ENCODE measurements around the gene SLC25A33. TPM values are rescaled to one million over a fixed set of nuclear protein-coding genes. Genes with fewer than 3 reads are reported as not detected.

SLC25A33 gene
- total and polyA plus RNA-seq, 10 donors = 2.4 to 4.5 (median 3.2) TPM

DNA sequence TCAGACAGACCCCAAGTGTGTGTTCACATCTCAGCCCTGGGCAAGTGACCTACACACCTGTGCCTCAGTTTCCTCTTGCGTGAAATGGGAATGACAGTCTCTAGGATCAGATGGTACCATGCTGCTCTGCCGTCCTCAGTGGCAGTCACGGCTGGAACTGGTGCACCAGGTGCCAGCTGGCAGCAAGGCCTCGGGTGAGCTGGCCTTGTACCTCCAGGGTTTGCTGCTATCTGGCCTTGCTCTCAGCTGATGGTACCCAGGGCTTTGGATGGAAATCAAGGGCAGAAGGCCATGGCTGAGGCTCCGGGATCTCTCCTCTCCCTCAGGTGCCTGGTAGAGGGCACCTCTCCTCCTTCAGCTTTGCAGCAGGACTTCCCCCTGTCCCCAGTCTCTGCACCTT is 70.7 kb downstream of the SLC25A33 start:
- WGBS, 5 donors = 85 to 97% (median 88%) methylated on average over 4 to 5 of the region's 5 CpGs
- no peak for DNase-seq
- H3K4me3 ChIP-seq = no peak overlapping the region
- intact Hi-C loops (cut with DNase I; ENCODE audit: low total_unique reads) = no loop called here
- peaks cover 0 to 90% (median 39%) of the 10 kb centered on the region in 6 donors for H3K36me3 ChIP-seq
- no peaks in the 10 kb centered on the region for H3K9me3 ChIP-seq
- no peaks in the 10 kb centered on the region for H3K27me3 ChIP-seq (replicated peaks in 1 of 7)
- no peak overlapping the region for H3K27ac ChIP-seq
- no peak for TF ChIP-seq CTCF (IDR thresholded peaks at IDR 0.05 in 8 of 11, conservative IDR thresholded peaks at IDR 0.05 in 3 of 11)
- TF ChIP-seq POLR2A (IDR thresholded peaks at IDR 0.05) = no peak
- TF ChIP-seq POLR2AphosphoS5 (IDR thresholded peaks at IDR 0.05) = no peak
- no peaks in the 10 kb centered on the region for H3K4me1 ChIP-seq

GRCh38 chr1:9610548-9610947 is 71.3 kb downstream of the SLC25A33 start:
- peaks cover 0 to 85% (median 39%) of the 10 kb centered on the region in 6 donors for H3K36me3 ChIP-seq

DNA sequence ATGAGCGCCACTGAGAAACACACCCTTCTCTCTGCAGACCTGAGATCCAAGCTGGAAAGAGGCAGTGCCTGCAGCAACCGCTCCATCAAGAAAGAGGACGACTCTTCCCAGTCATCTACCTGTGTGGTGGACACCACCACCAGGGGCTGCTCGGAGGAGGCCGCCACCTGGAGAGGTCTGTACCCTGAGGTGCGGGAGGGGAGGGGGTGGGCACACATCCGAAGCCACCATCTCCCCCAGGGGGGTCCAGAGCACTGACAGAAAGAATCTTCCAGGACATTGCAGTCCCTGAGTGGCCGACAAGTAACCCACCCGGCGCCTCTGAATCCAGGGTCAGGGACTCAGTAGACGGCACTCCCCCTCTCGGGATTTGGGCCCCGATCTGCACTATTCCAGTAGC is 72.5 kb downstream of the SLC25A33 start:
- H3K36me3 ChIP-seq = peaks cover 0 to 73% (median 39%) of the 10 kb centered on the region in 6 donors
- TF ChIP-seq POLR2A (IDR thresholded peaks at IDR 0.05) (no peak), CTCF (IDR thresholded peaks at IDR 0.05 in 8 of 11, conservative IDR thresholded peaks at IDR 0.05 in 3 of 11) (no peak)
- H3K4me1 ChIP-seq = peaks cover 0 to 9% (median 4%) of the 10 kb centered on the region in 6 donors
- H3K4me3 ChIP-seq = no peak overlapping the region
- intact Hi-C loops (cut with DNase I; ENCODE audit: low total_unique reads) = no loop called here
- H3K27ac ChIP-seq = no peak overlapping the region
- no peak for DNase-seq
- H3K9me3 ChIP-seq = no peaks in the 10 kb centered on the region
- H3K27me3 ChIP-seq (replicated peaks in 1 of 7) = no peaks in the 10 kb centered on the region
- WGBS, 5 donors = 86 to 94% (median 91%) methylated on average over 11 to 13 of the region's 13 CpGs

More at GRCh38 chr1:9610548-9610947, 71.3 kb downstream of the SLC25A33 start:
- no peak for DNase-seq
- Histone ChIP-seq H3K4me1 (peaks cover 0 to 3% (median 0%) of the 10 kb centered on the region in 6 donors), H3K27ac (no peak overlapping the region), H3K4me3 (no peak overlapping the region), H3K9me3 (no peaks in the 10 kb centered on the region), H3K27me3 (replicated peaks in 1 of 7) (no peaks in the 10 kb centered on the region)
- WGBS, 5 donors = 87 to 94% (median 91%) methylated on average over 21 to 25 of the region's 25 CpGs
- TF ChIP-seq POLR2A (IDR thresholded peaks at IDR 0.05) = no peak
- TF ChIP-seq CTCF (IDR thresholded peaks at IDR 0.05 in 8 of 11, conservative IDR thresholded peaks at IDR 0.05 in 3 of 11) = no peak
- TF ChIP-seq POLR2AphosphoS5 (IDR thresholded peaks at IDR 0.05) = no peak
- intact Hi-C loops (cut with DNase I; ENCODE audit: low total_unique reads) = no loop called here

DNA sequence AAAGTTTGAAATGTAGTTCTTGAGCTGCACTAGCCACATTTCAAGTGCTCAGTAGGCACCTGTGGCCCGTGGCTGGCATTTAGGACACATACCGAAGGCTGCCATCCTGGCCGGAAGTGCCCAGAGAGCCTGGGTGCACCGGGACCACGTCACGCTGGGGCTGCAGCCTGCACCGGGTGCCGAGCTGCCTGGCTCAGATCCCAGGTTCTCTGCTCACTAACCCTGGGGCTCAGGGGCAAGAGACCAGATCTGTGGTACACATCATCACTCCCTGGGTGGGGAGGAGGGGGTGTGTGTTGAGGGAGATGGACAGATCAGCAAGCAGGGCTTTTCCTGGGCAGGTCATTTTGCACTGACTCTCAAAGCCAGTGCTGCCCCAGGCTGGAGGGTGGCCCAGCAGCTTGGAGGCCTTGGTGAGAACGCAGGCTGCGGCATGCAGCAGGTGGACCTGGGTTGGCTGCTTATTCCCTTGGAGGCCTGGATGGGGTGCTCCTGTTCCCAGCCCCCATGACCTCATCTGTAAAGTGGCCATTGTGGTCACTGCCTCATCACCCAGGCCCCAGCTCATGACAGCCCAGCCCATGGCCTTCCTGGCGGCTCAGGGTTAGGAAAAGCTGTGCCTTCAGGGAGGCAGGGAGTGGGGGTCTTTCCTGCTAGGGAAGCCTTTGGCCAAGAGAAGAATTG is 73.0 kb downstream of the SLC25A33 start:
- Histone ChIP-seq H3K4me1 (peaks cover 0 to 9% (median 4%) of the 10 kb centered on the region in 6 donors), H3K27me3 (replicated peaks in 1 of 7) (no peaks in the 10 kb centered on the region), H3K36me3 (peaks cover 0 to 69% (median 39%) of the 10 kb centered on the region in 6 donors), H3K4me3 (no peak overlapping the region), H3K27ac (no peak overlapping the region), H3K9me3 (no peaks in the 10 kb centered on the region)
- WGBS, 5 donors = 89 to 95% (median 93%) methylated on average over 9 to 11 of the region's 11 CpGs
- intact Hi-C loops (cut with DNase I; ENCODE audit: low total_unique reads) = no loop called here
- no peak for TF ChIP-seq POLR2A (IDR thresholded peaks at IDR 0.05)
- TF ChIP-seq CTCF (IDR thresholded peaks at IDR 0.05 in 8 of 11, conservative IDR thresholded peaks at IDR 0.05 in 3 of 11) = no peak
- no peak for DNase-seq
